HepG2 (cell line): ENCODE results near the gene CUL2. TPM values are rescaled to one million over a fixed set of nuclear protein-coding genes. Genes with fewer than 3 reads are reported as not detected.
"Not testable (repeated sequence)": the region's sequence is repeated elsewhere in the genome, so short reads cannot be mapped to it uniquely, and the experiment has no call there.

Experiments used
- ATAC-seq: fragments of 200-7000 bp; cut with Tn5 transposase; 3 replicates; pipeline ENCODE4 v1.9.1; 2020; ENCODE audit warnings: mild to moderate bottlenecking, moderate library complexity
- BruUV-seq: library from RNA; stranded (reverse); fragments of 400-500 nt; replicated peaks from 2 replicates; lab custom pipeline; 2021; lab: Mats Ljungman, UMichigan
- CTCF ChIA-PET: fragments of 300-600 bp; formaldehyde crosslinking; extraction: SDS; loops from one replicate; lab custom pipeline; 2021; ENCODE audit warnings: low total read pairs, inconsistent platforms, low intra/inter-chr PET ratio; lab: Yijun Ruan, JAX
- POLR2A ChIA-PET: fragments of 350-600 bp; sonication (Branson Sonifier 250); formaldehyde crosslinking; loops from one replicate; lab custom pipeline; 2020; ENCODE audit warnings: antibody characterized with exemption, inconsistent platforms; lab: Yijun Ruan, JAX
- DNase-seq: peaks from one replicate; pipeline ENCODE4 v3.0.0-alpha.2; 2015; ENCODE audit warnings: low spot score
- FAIRE-seq: peaks from 3 replicates; lab custom pipeline; 2011; peaks lifted over from hg19 to GRCh38; lab: Jason Lieb, UNC
- H2AFZ ChIP-seq: one replicate; pipeline ENCODE4 v1.6.1; 2011; ENCODE audit warnings: low read length, inconsistent platforms
- H3K27ac ChIP-seq: fragments of 300-600 bp; 3 replicates; pipeline ENCODE4 v1.8.0; 2011; ENCODE audit warnings: mixed run types, mild to moderate bottlenecking, mixed read lengths, low read length, inconsistent platforms; ENCODE audit not compliant: insufficient read depth; ENCODE audit errors: extremely low read length
- H3K27me3 ChIP-seq, 2 experiments: fragments of 200-600 bp in 1 of 2; 2 replicates in 1 of 2; 3 replicates in 1 of 2; pipeline versions ENCODE4 v1.6.0 to v1.8.0; 2011; ENCODE audit warnings: low read length in 2 of 2, mild to moderate bottlenecking in 2 of 2, moderate library complexity in 2 of 2, inconsistent platforms in 1 of 2; ENCODE audit not compliant: insufficient read depth in 2 of 2, control insufficient read depth in 1 of 2
- H3K36me3 ChIP-seq, 2 experiments: fragments of 200-600 bp in 1 of 2; replicated peaks in 1 of 2; 2 replicates in 1 of 2; 3 replicates in 1 of 2; pipeline versions ENCODE4 v1.5.1 to v1.8.0; 2011; ENCODE audit warnings: low read length in 2 of 2, inconsistent platforms in 1 of 2; ENCODE audit not compliant: insufficient read depth in 2 of 2, control insufficient read depth in 1 of 2
- H3K4me1 ChIP-seq: 2 replicates; pipeline ENCODE4 v1.5.1; 2012; ENCODE audit warnings: low read length, inconsistent platforms; ENCODE audit not compliant: insufficient read depth
- H3K4me2 ChIP-seq: 2 replicates; pipeline ENCODE4 v1.6.0; 2011; ENCODE audit warnings: low read depth, low read length, inconsistent platforms
- H3K4me3 ChIP-seq, 3 experiments: fragments of 200-600 bp in 1 of 3; sonication (generic), shearing (Covaris generic) in 1 of 3; replicated peaks in 1 of 3; 2 replicates each; pipeline ENCODE4 v1.5.1; 2011 to 2016; ENCODE audit warnings: low read length in 3 of 3, inconsistent platforms in 2 of 3, low read depth in 2 of 3, mild to moderate bottlenecking in 2 of 3, control low read depth in 1 of 3, mixed read lengths in 1 of 3; ENCODE audit not compliant: insufficient read depth in 1 of 3
- H3K79me2 ChIP-seq: one replicate; pipeline ENCODE4 v1.6.1; 2011; ENCODE audit warnings: low read length, inconsistent platforms; ENCODE audit not compliant: insufficient read depth
- H3K9ac ChIP-seq: 2 replicates; pipeline ENCODE4 v1.6.0; 2011; ENCODE audit warnings: mild to moderate bottlenecking, low read depth, low read length, inconsistent platforms; ENCODE audit not compliant: insufficient read depth
- H3K9me3 ChIP-seq: 2 replicates; pipeline ENCODE4 v1.5.1; 2012; ENCODE audit warnings: mild to moderate bottlenecking, low read length
- H4K20me1 ChIP-seq: 2 replicates; pipeline ENCODE4 v1.6.0; 2011; ENCODE audit warnings: inconsistent platforms, mild to moderate bottlenecking, low read length, moderate library complexity; ENCODE audit not compliant: insufficient read depth
- HNRNPUL1 ChIP-seq: fragments of 200-400 bp; formaldehyde crosslinking; IDR thresholded peaks from 2 replicates; pipeline ENCODE4 v1.6.1; 2017; ENCODE audit warnings: low read depth, mild to moderate bottlenecking, low read length, moderate library complexity
- MAFK ChIP-seq, 2 experiments: IDR thresholded peaks in 1 of 2; conservative IDR thresholded peaks in 1 of 2; 2 replicates each; pipeline ENCODE4 v1.6.1; 2011; ENCODE audit warnings: improper control_type of control experiment in 2 of 2, low read length in 2 of 2
- WGBS: methylation state at CpG from one replicate; pipeline ENCODE4 v1.1.6; 2017; ENCODE audit warnings: low lambda C conversion rate; 5-methylcytosine and 5-hydroxymethylcytosine counted together
- in situ Hi-C: cut with HindIII; loops from 2 replicates; pipeline ENCODE4 v1.10.0; 2017; ENCODE audit warnings: low pct_unique_long_range_greater_than_20kb; ENCODE audit not compliant: extremely low pct_ligation_motif_present
- intact Hi-C: fragments of 100-400 bp; cut with micrococcal nuclease; formaldehyde crosslinking; loops from one replicate; pipeline ENCODE4 v1.10.0; 2022; ENCODE audit not compliant: unreplicated experiment
- polyA plus RNA-seq, 8 experiments: library from polyadenylated mRNA; depleted of rRNA in 3 of 8; stranded (reverse) in 7 of 8; unstranded in 1 of 8; fragments of >200 nt; fragmentation: Illumina TruSeq in 4 of 8; extraction: Trizol in 4 of 8; gene quantifications; 2 replicates each; pipeline versions ENCODE4 v1.2.1 to v1.2.3, GENCODE V29; 2011 to 2016; ENCODE audit warnings: low read depth in 4 of 8, missing spikeins in 1 of 8, mixed read lengths in 1 of 8; ENCODE audit not compliant: insufficient read depth in 1 of 8
- total RNA-seq, 5 experiments: library from RNA; depleted of rRNA; stranded (reverse); fragments of >200 nt; fragmentation: Illumina TruSeq; extraction: Trizol; gene quantifications; 2 replicates each; pipeline ENCODE4 v1.2.3, GENCODE V29; 2016; ENCODE audit warnings: low read depth in 1 of 5

Gene CUL2
- total and polyA plus RNA-seq, 2 of the 13 experiments (the other 11 are each of a cell fraction or from before 2014, with no cell fraction given): 9.6 to 33.1 TPM

DNA sequence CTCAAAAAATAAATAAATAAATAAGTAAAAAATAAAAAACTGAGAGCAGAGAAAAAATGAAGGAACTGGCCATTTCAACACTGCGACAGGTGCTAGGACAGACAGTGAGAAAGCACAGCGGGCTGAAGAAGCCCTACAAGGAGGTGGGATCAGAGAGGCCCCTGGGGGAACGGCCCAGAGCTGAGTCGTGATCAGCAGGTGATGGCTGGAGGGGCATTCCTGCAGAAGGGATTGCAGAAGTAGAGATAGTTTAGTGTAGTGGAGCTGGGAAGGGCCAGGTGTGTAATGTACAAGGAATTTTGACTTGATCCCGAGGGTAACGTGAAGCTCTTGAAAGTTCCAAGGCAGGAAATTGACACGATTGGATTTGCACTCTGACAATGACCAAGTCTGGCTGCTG, 112.1 kb downstream of the CUL2 start:
- intact Hi-C loops: no loop called here
- TF ChIP-seq HNRNPUL1 (no peak), MAFK (conservative IDR thresholded peaks at IDR 0.05 in 1 of 2, IDR thresholded peaks at IDR 0.05 in 1 of 2; ENCODE audit: low read length in 2 of 2) (no peak)
- no peak for ATAC-seq
- no peak overlapping the region for H2AFZ ChIP-seq
- ChIA-PET POLR2A (no interaction called here), CTCF (no interaction called here)
- no peak overlapping the region for H3K9ac ChIP-seq
- no peaks in the 10 kb centered on the region for H3K36me3 ChIP-seq
- H3K27ac ChIP-seq: no peak overlapping the region
- 65% methylated on average over 7 of the region's 7 CpGs for WGBS
- no peak for DNase-seq
- peaks cover 0 to 16% of the 10 kb centered on the region in 2 experiments; a peak in 2 of 5 replicates for H3K27me3 ChIP-seq
- no peaks in the 10 kb centered on the region for H4K20me1 ChIP-seq
- no peak for FAIRE-seq
- in situ Hi-C loops: loop anchor here (10.0 kb wide), 1 partner anchor 293 kb away; no protein-coding TSS in a partner anchor
- no peaks in the 10 kb centered on the region for H3K4me1 ChIP-seq
- BruUV-seq: no TSS peak
- no peak overlapping the region for H3K4me3 ChIP-seq
- H3K9me3 ChIP-seq: no peaks in the 10 kb centered on the region
- no peaks in the 10 kb centered on the region for H3K79me2 ChIP-seq
- no peak overlapping the region for H3K4me2 ChIP-seq

DNA sequence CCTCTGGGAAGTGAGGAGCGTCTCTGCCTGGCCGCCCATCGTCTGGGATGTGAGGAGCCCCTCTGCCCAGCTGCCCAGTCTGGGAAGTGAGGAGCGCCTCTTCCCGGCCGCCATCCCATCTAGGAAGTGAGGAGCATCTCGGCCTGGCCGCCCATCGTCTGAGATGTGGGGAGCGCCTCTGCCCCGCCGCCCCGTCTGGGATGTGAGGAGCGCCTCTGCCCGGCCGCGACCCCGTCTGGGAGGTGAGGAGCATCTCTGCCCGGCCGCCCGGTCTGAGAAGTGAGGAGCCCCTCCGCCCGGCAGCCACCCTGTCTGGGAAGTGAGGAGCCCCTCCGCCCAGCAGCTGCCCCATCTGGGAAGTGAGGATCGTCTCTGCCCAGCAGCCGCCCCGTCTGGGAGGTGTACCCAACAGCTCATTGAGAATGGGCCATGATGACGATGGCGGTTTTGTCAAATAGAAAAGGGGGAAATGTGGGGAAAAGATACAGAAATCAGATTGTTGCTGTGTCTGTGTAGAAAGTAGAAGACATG, 113.7 kb downstream of the CUL2 start:
- H3K79me2 ChIP-seq, CTCF ChIA-PET, FAIRE-seq, H2AFZ ChIP-seq, intact Hi-C loops, DNase-seq, H3K27ac ChIP-seq, BruUV-seq, H3K4me3 ChIP-seq, ATAC-seq, POLR2A ChIA-PET, H3K4me2 ChIP-seq, H3K9ac ChIP-seq, H3K36me3 ChIP-seq, H3K4me1 ChIP-seq, H3K9me3 ChIP-seq, H4K20me1 ChIP-seq: not testable (repeated sequence)
- WGBS: 87% methylated on average over 25 of the region's 29 CpGs
- in situ Hi-C loops: loop anchor here (10.0 kb wide), 1 partner anchor 292 kb away; no protein-coding TSS in a partner anchor
- peaks cover 0 to 29% of the 10 kb centered on the region in 2 experiments; a peak in 3 of 5 replicates for H3K27me3 ChIP-seq
